OCI-LY3 (cell line): ENCODE measurements around the gene KLHL42.

Experiments used
- H2AFZ ChIP-seq: fragments of 200-600, 300-600 bp; shearing (Covaris generic); 2 replicates; pipeline ENCODE4 v1.6.0; 2014; ENCODE audit warnings: antibody characterized with exemption, low read depth, low read length
- H3K27ac ChIP-seq: fragments of 200-600, 300-600 bp; sonication (generic); 2 replicates; pipeline ENCODE4 v1.5.1; 2014; ENCODE audit warnings: mild to moderate bottlenecking, low read length, moderate library complexity, mixed read lengths
- H3K27me3 ChIP-seq: fragments of 200-600, 300-600 bp; sonication (generic); 2 replicates; pipeline ENCODE4 v1.6.1; 2014; ENCODE audit warnings: low read depth, low read length, mixed read lengths
- H3K36me3 ChIP-seq: fragments of 200-600, 300-600 bp; sonication (generic); replicated peaks from 2 replicates; pipeline ENCODE3; 2014; ENCODE audit warnings: low read depth, low read length, mixed read lengths
- H3K4me1 ChIP-seq: fragments of 300-600, 200-600 bp; sonication (generic); 2 replicates; pipeline ENCODE4 v1.6.1; 2014; ENCODE audit warnings: low read length, mixed read lengths
- H3K4me2 ChIP-seq: fragments of 200-600, 300-600 bp; sonication (generic); 2 replicates; pipeline ENCODE4 v1.6.1; 2014; ENCODE audit warnings: low read length, mixed read lengths
- H3K4me3 ChIP-seq: fragments of 300-600, 200-600 bp; sonication (generic); 2 replicates; pipeline ENCODE4 v1.5.1; 2014; ENCODE audit warnings: antibody characterized with exemption, mild to moderate bottlenecking, low read length, moderate library complexity
- H3K79me2 ChIP-seq: fragments of 300-600, 200-600 bp; shearing (Covaris generic); 2 replicates; pipeline ENCODE4 v1.6.1; 2014; ENCODE audit warnings: mild to moderate bottlenecking, low read length, mixed read lengths
- H3K9ac ChIP-seq: fragments of 300-600, 200-600 bp; shearing (Covaris generic); 2 replicates; pipeline ENCODE4 v1.6.0; 2014; ENCODE audit warnings: mild to moderate bottlenecking, low read length, moderate library complexity
- H3K9me3 ChIP-seq: fragments of 200-600, 300-600 bp; shearing (Covaris generic); 2 replicates; pipeline ENCODE4 v1.6.1; 2014; ENCODE audit warnings: low read length, mixed read lengths; ENCODE audit not compliant: insufficient read depth
- H4K20me1 ChIP-seq: fragments of 200-600, 300-600 bp; sonication (generic); 2 replicates; pipeline ENCODE4 v1.6.1; 2016; ENCODE audit warnings: low read length, mixed read lengths; ENCODE audit not compliant: insufficient read depth
- EZH2phosphoT487 ChIP-seq: fragments of 200-600 bp; shearing (Covaris generic); IDR thresholded peaks from 2 replicates; pipeline ENCODE4 v1.6.1; 2018; ENCODE audit warnings: antibody characterized with exemption, mixed run types, low read depth
- TF ChIP-seq, protein P1 (sequence below): fragments of 200-600, 300-600 bp; sonication (generic); IDR thresholded peaks from 2 replicates; pipeline ENCODE4 v1.5.1; 2014; ENCODE audit warnings: antibody characterized with exemption, low read length, low read depth

The KLHL42 gene

DNA sequence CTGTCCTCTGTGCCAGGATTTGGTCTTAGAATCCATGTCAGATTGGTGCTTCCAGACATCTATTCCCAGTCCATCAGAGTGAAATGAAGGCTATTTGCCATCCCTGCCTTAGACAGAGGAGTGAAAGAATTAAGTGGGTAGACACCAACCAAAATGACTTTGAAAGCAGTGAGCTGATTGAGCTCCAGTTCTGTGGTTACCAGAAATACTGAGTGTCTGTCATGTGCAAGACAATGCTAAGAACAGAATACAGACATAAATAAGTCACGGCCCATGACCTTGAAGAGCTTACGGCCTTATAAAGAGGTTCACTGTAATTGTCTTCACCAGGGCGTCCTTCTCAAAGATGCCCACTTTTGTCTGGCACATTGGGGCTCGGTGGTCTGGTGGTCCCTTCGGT is 21.6 kb downstream of the KLHL42 start:
- Histone ChIP-seq H3K4me1 (no peaks in the 10 kb centered on the region), H2AFZ (no peak overlapping the region), H3K27me3 (no peaks in the 10 kb centered on the region), H3K9me3 (no peaks in the 10 kb centered on the region), H3K4me2 (no peak overlapping the region), H3K36me3 (peaks cover 25% of the 10 kb centered on the region), H3K4me3 (no peak overlapping the region), H3K9ac (no peak overlapping the region), H3K27ac (no peak overlapping the region), H3K79me2 (no peaks in the 10 kb centered on the region), H4K20me1 (no peaks in the 10 kb centered on the region)
- TF ChIP-seq, protein P1, sequence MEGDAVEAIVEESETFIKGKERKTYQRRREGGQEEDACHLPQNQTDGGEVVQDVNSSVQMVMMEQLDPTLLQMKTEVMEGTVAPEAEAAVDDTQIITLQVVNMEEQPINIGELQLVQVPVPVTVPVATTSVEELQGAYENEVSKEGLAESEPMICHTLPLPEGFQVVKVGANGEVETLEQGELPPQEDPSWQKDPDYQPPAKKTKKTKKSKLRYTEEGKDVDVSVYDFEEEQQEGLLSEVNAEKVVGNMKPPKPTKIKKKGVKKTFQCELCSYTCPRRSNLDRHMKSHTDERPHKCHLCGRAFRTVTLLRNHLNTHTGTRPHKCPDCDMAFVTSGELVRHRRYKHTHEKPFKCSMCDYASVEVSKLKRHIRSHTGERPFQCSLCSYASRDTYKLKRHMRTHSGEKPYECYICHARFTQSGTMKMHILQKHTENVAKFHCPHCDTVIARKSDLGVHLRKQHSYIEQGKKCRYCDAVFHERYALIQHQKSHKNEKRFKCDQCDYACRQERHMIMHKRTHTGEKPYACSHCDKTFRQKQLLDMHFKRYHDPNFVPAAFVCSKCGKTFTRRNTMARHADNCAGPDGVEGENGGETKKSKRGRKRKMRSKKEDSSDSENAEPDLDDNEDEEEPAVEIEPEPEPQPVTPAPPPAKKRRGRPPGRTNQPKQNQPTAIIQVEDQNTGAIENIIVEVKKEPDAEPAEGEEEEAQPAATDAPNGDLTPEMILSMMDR = no peak
- no peak for TF ChIP-seq EZH2phosphoT487

DNA sequence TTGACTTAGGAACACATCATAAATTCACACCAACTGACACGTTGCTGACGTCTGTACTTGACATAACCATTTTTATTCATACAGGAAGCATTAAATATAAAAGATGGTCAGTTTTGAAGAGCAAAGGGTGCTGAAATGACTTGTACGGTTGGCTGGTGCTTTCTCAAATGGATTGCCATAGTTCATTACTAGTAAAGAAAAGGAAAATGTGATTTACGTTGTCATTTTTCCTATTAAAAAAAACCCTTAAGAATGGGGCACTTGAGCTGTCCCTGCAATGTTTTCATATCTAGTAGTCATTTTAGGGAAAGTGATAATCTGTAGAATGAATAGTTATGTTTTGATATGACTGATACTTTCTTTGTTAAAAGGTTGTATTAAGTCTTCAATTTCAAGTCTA is 22.5 kb downstream of the KLHL42 start:
- no peaks in the 10 kb centered on the region for H3K9me3 ChIP-seq
- no peak overlapping the region for H2AFZ ChIP-seq
- no peaks in the 10 kb centered on the region for H3K4me1 ChIP-seq
- no peaks in the 10 kb centered on the region for H3K27me3 ChIP-seq
- H4K20me1 ChIP-seq = no peaks in the 10 kb centered on the region
- no peak overlapping the region for H3K9ac ChIP-seq
- H3K4me3 ChIP-seq = no peak overlapping the region
- H3K27ac ChIP-seq = no peak overlapping the region
- no peaks in the 10 kb centered on the region for H3K79me2 ChIP-seq
- peaks cover 20% of the 10 kb centered on the region for H3K36me3 ChIP-seq
- TF ChIP-seq, protein P1 = no peak
- TF ChIP-seq EZH2phosphoT487 = no peak
- H3K4me2 ChIP-seq = no peak overlapping the region

DNA sequence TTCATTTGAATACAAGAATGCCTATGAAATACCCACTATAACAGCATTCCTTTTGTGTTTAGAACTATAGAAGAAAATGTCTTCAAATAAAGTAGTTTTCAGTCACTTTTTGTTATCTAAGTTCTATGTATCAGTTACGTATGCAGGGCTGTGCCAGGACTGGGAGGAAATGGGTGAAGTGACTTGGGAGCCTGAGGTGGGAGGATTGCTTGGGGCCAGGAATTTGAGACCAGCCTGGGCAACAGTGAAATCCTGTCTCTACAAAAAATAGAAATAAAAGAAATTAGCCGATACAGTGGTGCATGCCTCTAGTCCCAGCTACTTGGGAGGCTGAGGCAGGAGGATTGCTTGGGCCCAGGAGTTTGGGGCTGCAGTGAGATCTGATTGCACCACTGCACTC is 22.9 kb downstream of the KLHL42 start:
- Histone ChIP-seq H3K4me1 (no peaks in the 10 kb centered on the region), H2AFZ (no peak overlapping the region), H3K9ac (no peak overlapping the region), H3K27ac (no peak overlapping the region), H3K27me3 (no peaks in the 10 kb centered on the region), H3K9me3 (no peaks in the 10 kb centered on the region), H3K4me3 (no peak overlapping the region), H3K36me3 (peaks cover 16% of the 10 kb centered on the region), H4K20me1 (no peaks in the 10 kb centered on the region), H3K4me2 (no peak overlapping the region), H3K79me2 (no peaks in the 10 kb centered on the region)
- TF ChIP-seq EZH2phosphoT487 = no peak
- TF ChIP-seq, protein P1 = no peak

DNA sequence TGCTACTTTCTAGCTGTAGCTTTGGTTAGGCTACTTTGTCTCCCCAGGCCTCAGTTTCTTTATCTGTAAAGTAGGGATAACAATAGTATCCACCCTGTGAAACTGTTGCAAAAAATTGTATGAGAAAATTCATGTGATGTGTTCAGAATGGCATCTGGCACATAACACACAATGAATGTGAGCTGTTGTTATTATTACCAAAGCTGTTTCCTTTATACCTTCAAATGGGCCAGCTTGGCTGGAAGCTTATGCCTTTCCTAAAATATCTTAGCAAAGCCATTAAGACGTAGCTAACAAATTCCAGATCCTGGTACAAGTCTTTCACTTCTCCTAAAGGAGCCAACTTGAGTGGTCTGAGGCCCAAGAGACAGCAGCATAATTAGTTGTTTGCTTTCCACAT is 25.2 kb downstream of the KLHL42 start:
- Histone ChIP-seq H3K9ac (no peak overlapping the region), H3K79me2 (no peaks in the 10 kb centered on the region), H4K20me1 (no peaks in the 10 kb centered on the region)

More for the DNA sequence above, 25.2 kb downstream of the KLHL42 start:
- no peak overlapping the region for H3K27ac ChIP-seq
- no peaks in the 10 kb centered on the region for H3K9me3 ChIP-seq
- H2AFZ ChIP-seq = no peak overlapping the region
- H3K4me2 ChIP-seq = no peak overlapping the region
- H3K36me3 ChIP-seq = peaks cover 3% of the 10 kb centered on the region
- no peaks in the 10 kb centered on the region for H3K27me3 ChIP-seq
- no peak overlapping the region for H3K4me3 ChIP-seq
- H3K4me1 ChIP-seq = no peaks in the 10 kb centered on the region
- no peak for TF ChIP-seq EZH2phosphoT487
- TF ChIP-seq, protein P1 = no peak
